Natural killer cell (primary cell): ENCODE results near the gene NAT14. TPM values are rescaled to one million over a fixed set of nuclear protein-coding genes. Genes with fewer than 3 reads are reported as not detected.

Experiments used
- ATAC-seq, 3 donors: fragments of 150-1000 bp in 2 of 3; fragments of 200-7000 bp in 1 of 3; cut with Tn5 transposase; 1 replicate in 1 of 3; 2 replicates in 2 of 3; pipeline ENCODE4 v1.10.0; 2021; ENCODE audit warnings: mild to moderate bottlenecking in 2 of 3, moderate library complexity in 2 of 3
- DNase-seq, 2 donors: peaks; one replicate each; pipeline versions ENCODE4 v3.0.0 to v3.0.0-alpha.2; 2013 to 2021; ENCODE audit warnings: mixed read lengths in 1 of 2
- H3K27ac ChIP-seq: one replicate; pipeline ENCODE4 v1.5.1; 2013; ENCODE audit warnings: mild to moderate bottlenecking, low read length
- H3K27me3 ChIP-seq: one replicate; pipeline ENCODE4 v1.6.1; 2013; ENCODE audit warnings: low read length; ENCODE audit not compliant: control insufficient read depth, insufficient read depth
- H3K36me3 ChIP-seq: one replicate; pipeline ENCODE4 v1.6.1; 2013; ENCODE audit warnings: low read length; ENCODE audit not compliant: control insufficient read depth, insufficient read depth
- H3K4me1 ChIP-seq: one replicate; pipeline ENCODE4 v1.6.1; 2013; ENCODE audit warnings: low read length; ENCODE audit not compliant: control insufficient read depth, insufficient read depth
- H3K4me3 ChIP-seq: one replicate; pipeline ENCODE4 v1.5.1; 2013; ENCODE audit warnings: low read length
- H3K9me3 ChIP-seq: one replicate; pipeline ENCODE4 v1.6.1; 2013; ENCODE audit warnings: low read length; ENCODE audit not compliant: control insufficient read depth, insufficient read depth
- H3K27ac Mint-ChIP-seq, 2 donors: one replicate each; pipeline ENCODE4 v1.8.0; 2022; ENCODE audit warnings: mild to moderate bottlenecking in 2 of 2, mixed read lengths in 2 of 2, moderate library complexity in 1 of 2
- H3K27me3 Mint-ChIP-seq, 2 donors: one replicate each; pipeline ENCODE4 v1.8.0; 2022; ENCODE audit warnings: low read depth in 2 of 2, mixed read lengths in 2 of 2
- H3K36me3 Mint-ChIP-seq: one replicate; pipeline ENCODE4 v1.8.0; 2022; ENCODE audit warnings: mixed read lengths
- H3K4me1 Mint-ChIP-seq, 2 donors: one replicate each; pipeline ENCODE4 v1.8.0; 2022; ENCODE audit warnings: mixed read lengths in 2 of 2
- H3K4me3 Mint-ChIP-seq: one replicate; pipeline ENCODE4 v1.8.0; 2022; ENCODE audit warnings: mild to moderate bottlenecking, moderate library complexity, mixed read lengths
- H3K9me3 Mint-ChIP-seq, 2 donors: one replicate each; pipeline ENCODE4 v1.8.0; 2022; ENCODE audit warnings: mixed read lengths in 2 of 2
- WGBS: methylation state at CpG from one replicate; pipeline ENCODE4 v1.1.7; 2013; ENCODE audit warnings: missing lambda C conversion rate; ENCODE audit not compliant: insufficient coverage; 5-methylcytosine and 5-hydroxymethylcytosine counted together
- intact Hi-C: fragments of 100-400 bp; cut with micrococcal nuclease; formaldehyde crosslinking; loops from one replicate; pipeline ENCODE4 v1.14.2; 2022
- total RNA-seq, 4 donors: library from RNA; stranded (reverse); fragments of 120-200 nt in 1 of 4; gene quantifications; one replicate each; pipeline versions ENCODE4 v1.2.3 to v1.2.4, GENCODE V29; 2013 to 2022
- TF ChIP-seq, protein P1 (sequence below): fragments of 200-600 bp; IDR thresholded peaks from one replicate; pipeline ENCODE4 v1.8.0; 2022; ENCODE audit warnings: antibody characterized with exemption

The NAT14 gene
- total RNA-seq, 3 donors from 2014 or later (not counting 1 experiment from before 2014, with no cell fraction given): 8.7 to 12.5 (median 8.8) TPM

DNA sequence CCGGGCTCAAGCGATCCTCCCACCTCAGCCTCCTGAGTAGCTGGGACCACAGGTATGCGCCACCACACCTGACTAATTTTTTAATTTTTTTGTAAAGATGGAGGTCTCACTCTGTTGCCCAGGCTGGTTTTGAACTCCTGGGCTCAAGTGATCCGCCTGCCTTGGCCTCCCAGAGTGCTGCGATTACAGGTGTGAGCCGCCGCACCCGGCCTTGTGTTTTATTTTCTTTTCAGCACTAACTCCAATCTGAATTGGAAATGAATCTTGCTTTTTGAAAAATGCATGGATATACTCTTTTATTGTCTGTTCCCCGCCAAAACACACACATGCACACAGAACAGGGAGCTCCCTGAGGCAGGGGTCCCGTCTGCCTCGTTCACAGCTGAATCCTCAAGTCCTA, 22.3 kb upstream of the NAT14 start:
- ATAC-seq: no peak
- H3K36me3 ChIP-seq: no peaks in the 10 kb centered on the region
- Mint-ChIP-seq H3K9me3 (no peaks in the 10 kb centered on the region), H3K27me3 (peaks cover 0 to 5% of the 10 kb centered on the region in 2 donors), H3K4me1 (peaks cover 24 to 32% of the 10 kb centered on the region in 2 donors), H3K4me3 (peak overlapping the region; percentile 95), H3K27ac (peak overlapping the region; percentile 91 to 92), H3K36me3 (no peaks in the 10 kb centered on the region)
- no peak overlapping the region for H3K4me3 ChIP-seq
- H3K27me3 ChIP-seq: no peaks in the 10 kb centered on the region
- intact Hi-C loops: no loop called here
- WGBS: 95% methylated on average over 11 of the region's 11 CpGs
- TF ChIP-seq, protein P1, sequence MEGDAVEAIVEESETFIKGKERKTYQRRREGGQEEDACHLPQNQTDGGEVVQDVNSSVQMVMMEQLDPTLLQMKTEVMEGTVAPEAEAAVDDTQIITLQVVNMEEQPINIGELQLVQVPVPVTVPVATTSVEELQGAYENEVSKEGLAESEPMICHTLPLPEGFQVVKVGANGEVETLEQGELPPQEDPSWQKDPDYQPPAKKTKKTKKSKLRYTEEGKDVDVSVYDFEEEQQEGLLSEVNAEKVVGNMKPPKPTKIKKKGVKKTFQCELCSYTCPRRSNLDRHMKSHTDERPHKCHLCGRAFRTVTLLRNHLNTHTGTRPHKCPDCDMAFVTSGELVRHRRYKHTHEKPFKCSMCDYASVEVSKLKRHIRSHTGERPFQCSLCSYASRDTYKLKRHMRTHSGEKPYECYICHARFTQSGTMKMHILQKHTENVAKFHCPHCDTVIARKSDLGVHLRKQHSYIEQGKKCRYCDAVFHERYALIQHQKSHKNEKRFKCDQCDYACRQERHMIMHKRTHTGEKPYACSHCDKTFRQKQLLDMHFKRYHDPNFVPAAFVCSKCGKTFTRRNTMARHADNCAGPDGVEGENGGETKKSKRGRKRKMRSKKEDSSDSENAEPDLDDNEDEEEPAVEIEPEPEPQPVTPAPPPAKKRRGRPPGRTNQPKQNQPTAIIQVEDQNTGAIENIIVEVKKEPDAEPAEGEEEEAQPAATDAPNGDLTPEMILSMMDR: no peak
- H3K27ac ChIP-seq: no peak overlapping the region
- H3K9me3 ChIP-seq: no peaks in the 10 kb centered on the region
- H3K4me1 ChIP-seq: peaks cover 15% of the 10 kb centered on the region
- no peak for DNase-seq

DNA sequence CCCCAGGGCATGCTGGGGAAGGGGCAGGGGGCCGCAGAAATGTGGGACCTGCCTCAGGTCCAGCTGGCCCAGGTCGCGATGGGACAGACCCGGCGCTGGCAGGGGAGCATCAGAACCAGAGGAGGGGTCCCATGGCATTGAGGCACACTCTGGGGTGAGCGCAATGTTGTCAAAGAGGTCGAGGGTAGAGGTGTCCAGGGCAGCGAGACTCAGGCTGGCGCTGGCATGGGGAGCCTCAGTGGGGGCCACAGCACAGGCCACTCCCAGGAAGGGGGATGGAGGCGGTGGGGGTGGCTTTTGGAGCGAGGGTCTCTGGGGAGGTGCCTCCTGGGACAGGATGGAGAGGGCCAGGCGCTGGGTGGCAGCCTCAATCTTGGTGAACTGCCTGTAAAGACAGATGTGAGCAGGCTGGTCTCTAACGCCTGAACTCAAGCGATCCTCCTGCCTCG, 21.4 kb upstream of the NAT14 start:
- Mint-ChIP-seq H3K27ac (no peak overlapping the region), H3K4me3 (no peak overlapping the region), H3K9me3 (no peaks in the 10 kb centered on the region)

DNA sequence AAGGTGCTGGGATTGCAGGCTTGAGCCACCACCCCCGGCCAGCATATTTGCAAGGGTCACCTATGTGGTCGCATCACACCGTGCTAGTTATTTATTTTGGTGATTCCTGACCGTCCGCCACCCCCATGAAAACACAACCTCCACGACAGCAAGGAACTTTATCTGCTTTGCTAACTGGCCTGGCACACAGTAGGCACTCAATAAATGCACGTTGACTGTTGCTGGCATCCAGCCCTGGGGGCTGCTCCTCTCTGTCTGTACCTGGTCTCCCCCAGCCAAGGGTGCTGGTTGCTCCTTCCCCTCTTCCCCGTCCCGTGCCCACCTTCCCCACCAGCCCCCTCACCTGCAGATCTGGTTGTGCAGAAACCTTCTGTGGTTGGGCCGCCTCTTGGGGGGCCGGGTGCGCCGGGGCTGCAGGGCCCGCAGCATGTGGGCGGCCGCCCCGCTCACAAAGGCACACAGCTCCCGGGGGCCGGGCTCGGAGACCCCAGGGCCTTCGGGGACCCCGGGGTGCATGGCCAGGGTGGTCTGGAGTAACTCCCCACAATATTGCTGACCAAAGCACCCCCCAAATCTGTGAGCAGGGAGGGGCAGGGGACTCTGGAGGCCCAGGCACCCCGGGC, 20.8 kb upstream of the NAT14 start:
- ATAC-seq: no peak
- Mint-ChIP-seq H3K4me1 (peaks cover 24 to 36% of the 10 kb centered on the region in 2 donors), H3K27ac (no peak overlapping the region), H3K27me3 (peaks cover 0 to 5% of the 10 kb centered on the region in 2 donors), H3K4me3 (no peak overlapping the region), H3K9me3 (no peaks in the 10 kb centered on the region), H3K36me3 (no peaks in the 10 kb centered on the region)
- H3K36me3 ChIP-seq: no peaks in the 10 kb centered on the region
- no peaks in the 10 kb centered on the region for H3K9me3 ChIP-seq
- H3K27me3 ChIP-seq: no peaks in the 10 kb centered on the region
- WGBS: 79% methylated on average over 22 of the region's 23 CpGs
- no peak overlapping the region for H3K4me3 ChIP-seq
- peaks cover 19% of the 10 kb centered on the region for H3K4me1 ChIP-seq
- TF ChIP-seq, protein P1: no peak
- no peak overlapping the region for H3K27ac ChIP-seq
- intact Hi-C loops: no loop called here
- no peak for DNase-seq

More for the DNA sequence above, 21.4 kb upstream of the NAT14 start:
- TF ChIP-seq, protein P1: no peak
- WGBS: 79% methylated on average over 15 of the region's 15 CpGs
- Histone ChIP-seq H3K27ac (no peak overlapping the region), H3K9me3 (no peaks in the 10 kb centered on the region), H3K4me1 (peaks cover 19% of the 10 kb centered on the region), H3K4me3 (no peak overlapping the region), H3K27me3 (no peaks in the 10 kb centered on the region), H3K36me3 (no peaks in the 10 kb centered on the region)
- DNase-seq: no peak
- ATAC-seq: no peak
- intact Hi-C loops: no loop called here
- H3K27me3 Mint-ChIP-seq: peaks cover 0 to 5% of the 10 kb centered on the region in 2 donors
- H3K4me1 Mint-ChIP-seq: peaks cover 24 to 36% of the 10 kb centered on the region in 2 donors
- no peaks in the 10 kb centered on the region for H3K36me3 Mint-ChIP-seq

DNA sequence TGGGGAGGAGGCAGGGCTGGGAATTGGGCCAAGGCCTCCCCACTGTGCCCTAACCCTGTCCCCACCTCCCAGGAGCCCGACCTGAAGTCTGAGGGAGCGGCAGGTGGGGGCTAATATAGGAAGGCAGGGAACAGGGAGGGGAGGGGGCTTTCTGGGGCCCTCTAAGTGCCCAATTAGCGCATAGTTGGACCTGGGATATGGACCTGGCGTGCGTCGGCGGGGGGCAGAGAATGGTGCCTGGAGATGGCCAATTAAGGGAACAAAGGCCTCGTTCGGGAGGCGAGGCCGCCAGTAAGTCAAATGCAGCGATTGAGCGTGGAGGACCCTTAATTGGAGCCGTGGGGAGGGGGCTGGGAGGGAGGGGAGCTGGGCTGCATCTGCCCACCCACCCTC, 20.3 kb upstream of the NAT14 start, which contains the start of gene C19orf85:
Gene C19orf85 (minus strand): TSS at position 90 of the 393 bp plus-strand sequence. CDS start 197 bp downstream, outside the sequence.
- Histone ChIP-seq H3K4me3 (no peak within 1 kb of the TSS), H3K27me3 (no peaks in the 10 kb centered on the region), H3K9me3 (no peaks in the 10 kb centered on the region), H3K36me3 (no peaks in the 10 kb centered on the region), H3K27ac (no peak within 1 kb of the TSS), H3K4me1 (peaks cover 19% of the 10 kb centered on the region)
- H3K27me3 Mint-ChIP-seq: peaks cover 0 to 5% of the 10 kb centered on the region in 2 donors
- H3K4me3 Mint-ChIP-seq: no peak within 1 kb of the TSS
- intact Hi-C loops: no loop called here
- no peaks in the 10 kb centered on the region for H3K9me3 Mint-ChIP-seq
- ATAC-seq (no peak), DNase-seq (no peak)
- H3K4me1 Mint-ChIP-seq: peaks cover 24 to 36% of the 10 kb centered on the region in 2 donors
- no peaks in the 10 kb centered on the region for H3K36me3 Mint-ChIP-seq
- TF ChIP-seq, protein P1: no peak
- 81% methylated on average over 13 of the region's 14 CpGs for WGBS
- H3K27ac Mint-ChIP-seq: no peak within 1 kb of the TSS
